HG03565 (cell line): ENCODE results near the gene GOLGB1.
"Not testable (repeated sequence)": the region's sequence is repeated elsewhere in the genome, so short reads cannot be mapped to it uniquely, and the experiment has no call there.

Experiments used
- ATAC-seq: cut with Tn5 transposase; IDR thresholded peaks from one replicate; pipeline ENCODE4 v1.9.1; 2021; ENCODE audit warnings: mild to moderate bottlenecking, moderate library complexity; ENCODE audit not compliant: unreplicated experiment

GOLGB1 gene, protein sequence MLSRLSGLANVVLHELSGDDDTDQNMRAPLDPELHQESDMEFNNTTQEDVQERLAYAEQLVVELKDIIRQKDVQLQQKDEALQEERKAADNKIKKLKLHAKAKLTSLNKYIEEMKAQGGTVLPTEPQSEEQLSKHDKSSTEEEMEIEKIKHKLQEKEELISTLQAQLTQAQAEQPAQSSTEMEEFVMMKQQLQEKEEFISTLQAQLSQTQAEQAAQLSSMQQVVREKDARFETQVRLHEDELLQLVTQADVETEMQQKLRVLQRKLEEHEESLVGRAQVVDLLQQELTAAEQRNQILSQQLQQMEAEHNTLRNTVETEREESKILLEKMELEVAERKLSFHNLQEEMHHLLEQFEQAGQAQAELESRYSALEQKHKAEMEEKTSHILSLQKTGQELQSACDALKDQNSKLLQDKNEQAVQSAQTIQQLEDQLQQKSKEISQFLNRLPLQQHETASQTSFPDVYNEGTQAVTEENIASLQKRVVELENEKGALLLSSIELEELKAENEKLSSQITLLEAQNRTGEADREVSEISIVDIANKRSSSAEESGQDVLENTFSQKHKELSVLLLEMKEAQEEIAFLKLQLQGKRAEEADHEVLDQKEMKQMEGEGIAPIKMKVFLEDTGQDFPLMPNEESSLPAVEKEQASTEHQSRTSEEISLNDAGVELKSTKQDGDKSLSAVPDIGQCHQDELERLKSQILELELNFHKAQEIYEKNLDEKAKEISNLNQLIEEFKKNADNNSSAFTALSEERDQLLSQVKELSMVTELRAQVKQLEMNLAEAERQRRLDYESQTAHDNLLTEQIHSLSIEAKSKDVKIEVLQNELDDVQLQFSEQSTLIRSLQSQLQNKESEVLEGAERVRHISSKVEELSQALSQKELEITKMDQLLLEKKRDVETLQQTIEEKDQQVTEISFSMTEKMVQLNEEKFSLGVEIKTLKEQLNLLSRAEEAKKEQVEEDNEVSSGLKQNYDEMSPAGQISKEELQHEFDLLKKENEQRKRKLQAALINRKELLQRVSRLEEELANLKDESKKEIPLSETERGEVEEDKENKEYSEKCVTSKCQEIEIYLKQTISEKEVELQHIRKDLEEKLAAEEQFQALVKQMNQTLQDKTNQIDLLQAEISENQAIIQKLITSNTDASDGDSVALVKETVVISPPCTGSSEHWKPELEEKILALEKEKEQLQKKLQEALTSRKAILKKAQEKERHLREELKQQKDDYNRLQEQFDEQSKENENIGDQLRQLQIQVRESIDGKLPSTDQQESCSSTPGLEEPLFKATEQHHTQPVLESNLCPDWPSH (N-terminal part only)

DNA sequence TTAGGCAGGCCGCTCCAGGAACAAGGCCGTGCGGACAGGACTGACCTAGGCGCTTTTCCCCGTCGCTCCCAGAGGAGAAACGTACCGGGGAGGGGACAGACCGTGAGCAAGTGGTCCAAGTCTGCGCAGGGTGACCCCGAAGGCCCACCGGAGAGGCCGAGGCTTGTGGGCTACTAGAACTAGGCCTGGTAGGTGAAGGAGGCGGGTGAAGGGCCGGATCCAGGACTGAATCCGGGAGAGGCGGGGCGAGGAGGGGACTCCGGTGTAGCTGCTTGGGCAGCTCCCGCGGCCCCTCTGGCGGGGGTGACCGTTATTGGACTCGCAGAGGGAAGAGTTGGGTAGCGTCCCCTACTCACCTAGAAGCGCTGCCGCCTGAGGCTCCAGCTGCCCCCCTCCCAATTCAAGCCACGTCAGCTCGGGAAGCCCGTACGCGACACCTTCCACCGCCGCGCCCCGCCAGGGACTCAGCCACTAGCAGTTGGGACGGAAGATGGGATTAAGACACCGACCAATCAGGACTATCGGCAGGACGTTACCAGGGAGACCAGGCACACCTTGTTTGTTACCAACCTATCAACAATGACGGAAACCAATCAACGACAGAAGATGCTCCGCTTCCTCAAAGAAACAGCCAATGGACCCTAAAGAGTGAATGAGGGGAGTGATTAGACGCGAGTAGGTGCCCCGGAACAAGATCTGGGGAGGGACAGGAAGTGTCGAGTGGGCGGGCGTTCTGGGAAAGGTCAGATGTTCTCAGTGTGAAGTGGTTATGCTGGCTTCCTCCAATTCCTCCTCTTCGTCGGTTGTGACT, at the start of gene GOLGB1:
Gene GOLGB1, minus strand, starts transcription at position 466 of the 811 bp plus-strand sequence. CDS start 18,770 bp downstream, outside the sequence.
- peak; percentile 98 for ATAC-seq

- no peak for ATAC-seq
These were observed 47.4 kb upstream of the GOLGB1 start for GRCh38 chr3:121796970-121797369.

DNA sequence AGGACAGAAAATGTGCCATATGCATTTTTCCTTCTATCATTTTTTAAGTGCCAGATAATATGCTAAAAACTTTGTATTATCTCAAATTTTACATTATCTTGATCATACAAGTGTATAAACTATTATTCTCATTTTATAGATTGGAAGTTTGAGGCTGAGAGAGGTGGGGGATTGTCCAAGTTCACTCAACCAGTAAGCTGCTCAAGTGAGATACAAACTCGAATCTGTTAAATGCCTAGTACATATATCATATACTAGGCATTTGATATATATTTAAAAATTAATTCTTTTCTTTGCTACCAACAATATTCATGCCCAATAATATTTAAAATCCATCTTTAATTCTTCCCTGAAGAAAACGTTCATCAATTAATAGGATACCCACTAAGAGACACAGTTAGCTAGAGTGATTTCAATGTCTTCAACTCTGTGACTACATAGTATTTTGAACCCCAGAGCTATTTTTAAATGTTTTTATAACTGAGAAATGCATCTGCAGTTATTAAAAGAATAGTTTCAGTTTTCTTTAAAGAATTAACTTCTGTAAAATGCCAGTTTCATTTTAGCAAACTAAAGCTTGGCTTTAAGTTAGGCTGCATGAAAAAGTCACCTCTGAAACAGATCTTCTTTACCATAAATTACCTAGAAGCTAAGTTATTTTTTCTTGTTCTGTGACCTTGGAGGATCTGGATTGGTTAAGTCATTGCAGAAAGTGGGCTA, 44.9 kb upstream of the GOLGB1 start:
- no peak for ATAC-seq

DNA sequence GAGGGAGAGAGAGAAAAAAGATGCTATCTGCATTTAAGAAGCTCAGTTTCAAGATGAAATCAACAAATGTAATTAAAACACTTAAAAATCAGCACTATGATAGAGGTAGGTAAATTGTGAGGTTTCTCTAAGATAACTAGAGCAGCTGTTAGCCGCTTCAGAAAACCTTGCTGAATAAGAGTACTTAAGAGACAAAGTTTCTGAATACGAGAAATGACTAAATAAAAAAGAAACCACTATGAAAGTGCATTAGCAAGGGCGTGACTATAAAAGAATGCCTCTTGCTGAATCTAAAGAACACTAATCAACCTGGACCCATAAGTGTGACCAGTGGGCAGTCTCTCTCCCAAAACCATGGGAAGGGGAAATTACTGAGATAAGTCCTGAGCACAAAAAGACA, 43.5 kb upstream of the GOLGB1 start:
- no peak for ATAC-seq

GRCh38 chr3:121786485-121786884, 36.9 kb upstream of the GOLGB1 start:
- ATAC-seq, result no peak

DNA sequence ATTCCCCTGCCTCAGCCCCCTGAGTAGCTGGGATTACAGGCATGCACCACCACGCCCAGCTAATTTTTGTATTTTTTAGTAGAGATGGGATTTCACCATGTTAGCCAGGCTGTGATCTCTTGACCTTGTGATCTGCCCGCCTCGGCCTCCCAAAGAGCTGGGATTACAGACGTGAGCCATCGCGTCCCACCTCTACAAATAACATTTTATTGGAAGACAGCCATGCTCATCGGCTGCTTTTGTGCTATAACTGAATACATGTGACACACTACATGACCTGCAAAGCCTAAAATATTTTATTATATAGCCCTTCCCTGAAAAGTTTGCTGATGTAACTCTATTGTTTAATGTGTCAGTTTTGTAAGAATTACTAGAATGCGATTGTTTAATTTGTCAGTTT, 33.2 kb upstream of the GOLGB1 start:
- ATAC-seq, result not testable (repeated sequence)

DNA sequence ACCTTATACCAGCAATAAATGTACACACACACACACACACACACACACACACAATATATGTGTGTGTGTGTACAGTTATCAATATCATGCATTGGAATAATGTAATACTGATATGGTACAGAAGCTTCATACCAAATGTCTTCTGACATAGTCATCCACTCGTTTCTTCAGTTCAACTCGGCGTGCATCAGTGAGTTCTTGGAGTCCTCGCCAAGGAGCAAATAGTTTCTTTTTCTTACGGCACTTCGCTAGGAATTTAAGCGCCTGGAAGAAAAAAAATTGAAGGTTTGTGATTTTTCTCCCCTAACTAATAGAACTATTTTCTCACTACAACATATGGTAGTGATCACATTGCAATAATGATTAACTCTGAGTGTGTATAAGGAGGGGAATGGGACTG, 32.1 kb upstream of the GOLGB1 start:
- no peak for ATAC-seq

DNA sequence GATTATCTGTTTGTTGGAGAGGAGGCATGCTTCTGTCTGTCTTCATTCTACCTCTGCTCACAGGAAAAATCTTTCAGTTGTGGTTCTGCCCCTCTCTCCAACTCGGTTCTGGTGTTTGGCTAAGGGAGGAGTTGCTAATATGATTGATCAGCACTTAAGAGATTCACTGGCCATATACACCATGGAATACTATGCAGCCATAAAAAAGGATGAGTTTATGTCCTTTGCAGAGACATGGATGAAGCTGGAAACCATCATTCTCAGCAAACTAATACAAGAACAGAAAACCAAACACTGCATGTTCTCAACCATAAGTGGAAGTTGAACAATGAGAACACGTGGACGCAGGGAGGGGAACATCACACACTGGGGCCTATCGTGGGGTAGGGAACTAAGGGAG, 25.6 kb upstream of the GOLGB1 start:
- not testable (repeated sequence) for ATAC-seq

GRCh38 chr3:121769246-121769645, 19.7 kb upstream of the GOLGB1 start:
- no peak for ATAC-seq

- no peak for ATAC-seq
These were observed 18.9 kb upstream of the GOLGB1 start for GRCh38 chr3:121768452-121768851.

GRCh38 chr3:121759541-121760202, 10.1 kb upstream of the GOLGB1 start:
- ATAC-seq, result no peak

- no peak for ATAC-seq
These were observed 9.3 kb upstream of the GOLGB1 start for GRCh38 chr3:121758727-121759450.

DNA sequence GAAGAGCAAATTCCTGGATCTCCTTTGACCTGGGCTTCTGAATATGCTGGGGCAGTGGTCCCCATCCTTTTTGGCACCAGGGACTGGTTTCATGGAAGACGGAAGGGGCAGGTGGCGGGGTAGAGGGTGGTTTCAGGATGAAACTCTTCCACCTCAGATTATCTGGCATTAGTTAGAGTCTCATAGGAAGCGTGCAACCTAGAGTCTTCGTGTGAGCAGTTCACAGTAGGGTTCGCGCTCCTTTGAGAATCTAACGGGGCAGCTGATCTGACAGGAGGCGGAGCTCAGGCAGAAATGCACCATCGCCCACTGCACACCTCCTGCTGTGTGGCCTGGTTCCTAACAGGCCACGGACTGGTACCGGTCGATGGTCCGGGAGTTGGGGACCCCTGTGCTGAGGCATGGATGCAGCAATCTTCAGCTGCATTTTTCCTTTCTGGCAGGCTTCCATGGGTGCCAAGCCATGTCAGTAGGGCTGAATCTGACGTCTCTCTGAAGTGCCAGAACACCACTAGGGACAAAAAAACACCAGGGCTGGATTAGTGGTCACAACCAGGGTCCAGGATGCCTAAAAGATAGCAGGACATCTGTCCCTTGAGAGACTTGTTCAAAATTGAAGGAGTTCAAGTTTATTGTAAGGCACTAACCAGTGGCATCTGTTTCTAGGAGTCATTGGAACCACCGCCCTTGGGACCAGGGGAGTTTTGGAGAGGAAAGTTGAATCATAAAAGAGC, 8.4 kb upstream of the GOLGB1 start:
- no peak for ATAC-seq

DNA sequence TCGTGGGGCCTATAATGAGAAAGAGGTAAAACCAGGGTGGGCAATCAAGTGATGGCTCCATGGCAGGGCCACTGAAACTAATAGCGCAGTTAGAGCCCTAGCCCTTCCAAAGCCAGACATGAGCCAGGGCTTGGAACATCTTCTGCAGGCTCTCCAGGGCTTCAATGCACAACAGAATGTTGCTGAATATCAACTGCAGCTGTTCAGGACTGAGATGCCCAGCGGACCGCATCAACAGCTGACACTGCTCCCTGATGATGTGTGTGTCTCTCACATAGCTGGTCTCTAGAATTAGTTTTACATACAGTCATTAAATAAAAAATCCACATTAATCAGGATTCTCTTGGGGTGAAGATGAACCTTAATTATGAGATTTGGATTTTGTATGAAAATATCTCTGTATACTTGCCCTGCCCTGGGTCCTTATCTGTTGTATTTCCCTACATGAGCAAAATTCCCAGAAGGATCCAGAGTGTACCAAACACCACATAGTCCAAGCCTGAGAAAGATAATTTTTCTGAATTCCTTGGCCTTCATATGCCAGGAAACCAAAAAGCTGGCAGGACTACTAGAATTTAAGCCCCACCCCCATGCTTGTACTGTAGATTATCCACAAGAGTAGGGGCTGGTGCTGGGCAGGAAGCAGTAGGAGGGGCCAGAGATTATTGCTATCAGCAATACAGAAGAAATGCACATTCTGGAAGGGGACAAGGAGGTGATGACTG, 7.7 kb upstream of the GOLGB1 start:
- ATAC-seq, result no peak

DNA sequence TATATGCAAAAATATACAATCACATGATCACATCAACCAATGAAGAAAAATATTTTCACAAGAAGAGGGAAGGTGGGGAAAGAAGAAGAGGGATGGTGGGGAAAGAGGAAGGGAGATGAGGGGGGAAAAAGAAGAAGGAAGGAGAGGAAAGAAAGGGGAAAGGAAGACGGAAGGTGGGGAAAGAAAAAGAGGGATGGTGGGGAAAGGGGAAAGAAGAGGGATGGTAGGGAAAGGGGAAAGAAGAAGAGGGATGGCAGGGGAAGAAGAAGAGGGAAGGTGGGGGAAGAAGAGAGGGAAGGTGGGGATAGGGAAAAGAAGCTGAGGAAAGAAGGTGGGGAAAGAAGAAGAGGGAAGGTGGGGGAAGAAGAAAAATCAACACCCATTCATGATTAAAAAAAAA, 3.2 kb upstream of the GOLGB1 start:
- ATAC-seq, result no peak

DNA sequence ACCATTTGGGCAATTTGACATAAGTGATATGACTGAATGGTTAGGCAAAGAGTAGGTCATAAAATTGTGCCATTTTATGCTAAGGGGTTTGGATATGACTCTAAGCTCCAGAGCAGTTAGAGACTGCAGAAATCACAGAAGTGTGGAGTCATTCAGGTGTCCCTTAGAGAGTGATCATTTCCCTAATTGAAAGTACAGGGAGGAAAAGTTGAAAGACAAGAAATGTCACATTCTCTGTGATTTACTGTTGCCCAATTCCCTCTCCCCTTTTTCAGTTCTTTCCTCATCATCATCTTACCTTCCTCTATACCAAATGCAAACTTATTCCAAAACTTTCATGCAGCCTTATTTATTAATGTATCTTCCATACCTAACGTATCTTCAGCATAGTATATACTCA, 2.7 kb upstream of the GOLGB1 start:
- no peak for ATAC-seq

- ATAC-seq, result no peak
These were observed 510 bp upstream of the GOLGB1 start for GRCh38 chr3:121750087-121750415.
